HPDE6-E6E7 (cell line): Measurements from ENCODE around the gene ARAP1.
A peak's percentile ranks its signal among the peaks of the same experiment; 100 is the strongest.

Experiments
- DNase-seq: peaks from one replicate; pipeline ENCODE4 v3.0.0; 2011; ENCODE audit warnings: missing footprints; ENCODE audit errors: extremely low spot score

Gene ARAP1

DNA sequence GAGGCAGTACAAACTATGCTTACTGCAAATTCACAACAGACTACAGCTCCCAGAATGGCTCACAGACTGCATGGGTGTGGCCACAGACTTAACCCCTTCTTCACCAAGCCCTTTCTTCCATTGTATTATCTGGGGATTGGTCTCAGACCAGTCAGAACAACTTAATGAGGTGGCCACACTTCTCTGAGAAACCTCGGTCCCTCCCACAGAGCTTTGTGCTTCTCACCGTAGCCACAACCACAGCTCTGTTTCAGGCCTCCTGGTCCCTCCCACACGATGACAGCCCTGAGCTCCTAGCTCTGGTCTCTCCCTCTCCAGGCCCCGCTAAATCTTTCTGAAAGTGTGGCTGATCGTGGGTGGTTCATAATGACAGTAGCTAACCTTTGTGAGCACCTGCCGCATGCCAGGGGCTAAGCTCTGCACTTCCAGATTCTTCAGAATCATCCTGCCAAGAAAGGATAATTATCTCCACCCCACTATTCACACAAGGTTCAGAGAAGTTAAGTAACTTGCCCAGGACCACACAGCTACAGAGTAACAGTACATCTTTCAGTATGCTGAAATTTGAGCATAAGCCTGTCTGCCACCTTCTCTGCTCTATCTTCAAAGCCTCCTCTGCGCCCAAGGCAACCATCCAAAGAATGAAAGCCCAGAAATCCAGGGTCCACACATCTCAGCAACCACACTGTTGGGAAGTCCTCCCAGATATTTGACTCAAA, 83.4 kb downstream of the ARAP1 start:
- DNase-seq: no peak

DNA sequence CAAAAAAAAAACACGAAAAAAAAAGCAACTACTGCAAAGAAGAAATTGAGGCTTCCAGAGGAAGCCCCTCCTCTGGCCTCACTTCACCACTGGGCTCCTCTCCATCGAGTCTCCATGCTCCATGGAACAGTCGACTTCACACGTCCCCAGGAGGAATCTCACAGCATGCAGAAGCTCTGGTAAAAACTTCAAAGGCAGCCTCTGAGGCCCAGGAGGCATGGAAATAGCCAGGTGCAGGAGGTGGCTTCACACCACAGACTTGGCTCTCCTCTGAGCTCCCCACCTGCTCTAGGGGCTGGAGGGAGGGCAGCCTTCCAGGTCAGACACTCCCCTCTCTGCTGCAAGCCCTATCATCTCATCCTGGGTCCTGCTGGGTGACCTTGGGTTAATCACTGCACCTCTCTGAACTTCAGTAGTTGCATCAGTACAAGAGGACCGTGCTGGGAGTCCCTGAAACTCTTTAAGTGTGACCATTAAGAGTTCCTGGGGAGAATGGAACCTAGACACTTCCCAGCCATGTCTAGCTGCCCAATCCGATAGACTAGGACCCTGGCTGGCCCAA, 86.2 kb downstream of the ARAP1 start:
- no peak for DNase-seq

GRCh38 chr11:72662036-72662435, 90.2 kb downstream of the ARAP1 start:
- no peak for DNase-seq

DNA sequence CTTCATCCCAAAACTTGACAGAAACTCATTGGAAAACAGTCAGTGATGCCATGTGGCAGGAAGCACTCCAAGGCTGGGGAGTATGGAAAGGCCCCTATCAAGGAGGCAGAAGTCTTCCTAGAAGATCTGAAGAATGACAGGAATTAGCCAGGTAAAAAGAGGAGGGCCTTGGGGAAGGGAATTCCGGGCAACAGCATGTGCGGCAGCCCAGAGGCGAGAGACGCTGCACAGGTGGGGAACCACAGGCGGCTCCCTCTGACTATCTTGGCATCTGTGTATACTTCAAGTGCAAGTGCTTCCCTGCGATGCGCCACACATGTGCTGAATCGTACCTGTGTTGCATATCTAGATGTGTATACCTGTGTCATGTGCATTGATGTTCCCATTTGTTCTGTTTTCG, 90.7 kb downstream of the ARAP1 start:
- no peak for DNase-seq

- DNase-seq: no peak
Measured at GRCh38 chr11:72658989-72659640, 93.1 kb downstream of the ARAP1 start.

GRCh38 chr11:72657411-72658100, 94.7 kb downstream of the ARAP1 start:
- no peak for DNase-seq

GRCh38 chr11:72655896-72656464, 96.2 kb downstream of the ARAP1 start:
- DNase-seq: no peak

GRCh38 chr11:72655014-72655413, 97.2 kb downstream of the ARAP1 start:
- DNase-seq: no peak

DNA sequence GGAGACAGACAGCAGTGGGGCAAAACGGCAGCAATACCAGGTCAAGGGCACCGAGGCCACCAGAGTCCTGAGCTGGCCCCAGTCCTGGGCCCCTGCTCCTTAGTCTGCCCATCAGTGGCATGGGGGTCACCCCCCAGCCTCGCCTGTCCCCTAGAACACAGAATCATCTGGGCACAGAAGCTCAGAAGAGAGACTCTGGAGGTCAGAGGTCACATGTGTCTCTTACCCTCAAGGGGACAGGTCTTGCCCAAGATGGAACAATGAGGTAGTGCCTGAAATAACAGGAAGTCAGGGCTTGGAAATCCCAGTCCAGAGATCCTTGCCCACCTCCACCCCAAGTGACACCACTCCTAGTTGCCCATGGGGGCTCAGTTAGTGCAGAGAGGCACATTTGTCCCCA, 98.6 kb downstream of the ARAP1 start:
- DNase-seq: no peak

GRCh38 chr11:72652873-72653630, 99.2 kb downstream of the ARAP1 start:
- DNase-seq: no peak

GRCh38 chr11:72652133-72652532, 100.1 kb downstream of the ARAP1 start:
- DNase-seq: no peak

DNA sequence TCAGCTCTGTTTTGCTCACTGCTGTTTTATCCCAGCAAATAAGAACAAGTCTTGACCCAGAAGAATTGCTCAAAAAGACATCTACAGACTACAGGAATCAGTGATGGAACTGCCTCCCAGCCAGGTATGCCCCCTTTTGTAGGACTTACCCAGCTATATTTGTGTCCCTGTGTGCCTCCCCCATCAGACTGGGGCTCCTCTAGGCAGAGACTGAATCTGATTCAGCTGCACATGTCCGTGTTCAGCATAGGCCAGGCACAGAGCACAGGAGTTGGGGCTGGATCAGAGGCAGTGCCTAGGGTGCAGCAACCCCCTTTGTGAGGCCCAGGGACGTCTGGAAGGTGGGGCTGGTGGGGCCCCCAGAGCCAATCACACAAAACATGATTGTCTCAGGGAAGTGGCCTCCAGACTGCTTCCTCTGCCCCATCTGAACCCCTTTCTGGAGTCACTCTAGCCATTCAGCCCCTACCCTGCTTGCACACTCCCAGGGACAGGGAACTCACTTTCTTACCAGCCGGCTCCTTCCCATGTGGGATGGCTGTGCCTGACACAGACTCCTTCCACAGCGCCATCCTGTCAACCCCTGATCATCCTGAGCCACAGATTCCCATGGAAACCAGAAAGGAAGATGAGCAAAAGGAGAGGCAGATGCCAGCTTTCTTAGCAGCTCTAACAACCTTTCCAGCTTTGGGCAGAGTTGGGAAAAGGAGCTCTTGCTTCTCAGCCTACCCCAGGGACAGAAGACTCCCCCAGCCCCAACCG, 102.8 kb downstream of the ARAP1 start:
- DNase-seq: no peak

DNA sequence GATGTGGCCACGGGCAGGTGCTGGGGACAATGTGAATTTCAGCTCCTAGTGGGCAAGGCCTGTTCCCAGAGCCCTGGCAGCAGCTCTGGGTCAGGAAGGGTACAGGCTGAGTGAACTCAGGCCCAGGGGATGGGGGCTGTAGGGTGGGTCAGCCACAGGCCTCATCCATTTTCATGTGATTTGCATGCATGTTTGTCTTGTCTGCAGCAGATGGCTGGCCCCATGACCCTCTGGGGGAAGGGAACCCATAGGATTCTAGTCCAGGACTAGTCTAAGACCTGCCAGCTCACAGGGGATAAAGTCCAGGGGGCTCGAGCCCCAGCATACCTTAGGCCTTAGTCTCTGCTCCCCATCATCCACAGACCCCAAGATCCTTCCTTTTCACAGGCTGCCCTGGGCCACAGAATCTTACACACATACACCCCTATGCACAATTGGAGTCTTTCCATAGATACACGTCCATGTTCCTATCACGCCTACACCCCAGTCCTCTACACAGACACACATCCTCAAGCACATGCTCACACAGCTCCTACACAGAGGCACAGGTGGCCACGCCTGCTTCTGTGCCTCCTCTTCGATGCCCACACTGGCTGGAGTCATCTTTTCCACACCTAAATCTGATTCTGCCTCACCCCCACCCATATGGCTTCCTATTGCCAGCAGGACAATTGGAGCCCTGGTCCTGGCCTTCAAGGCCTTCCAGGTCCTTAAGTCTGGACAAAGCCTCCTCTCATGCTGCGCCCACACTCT, 103.6 kb downstream of the ARAP1 start:
- DNase-seq: no peak

DNA sequence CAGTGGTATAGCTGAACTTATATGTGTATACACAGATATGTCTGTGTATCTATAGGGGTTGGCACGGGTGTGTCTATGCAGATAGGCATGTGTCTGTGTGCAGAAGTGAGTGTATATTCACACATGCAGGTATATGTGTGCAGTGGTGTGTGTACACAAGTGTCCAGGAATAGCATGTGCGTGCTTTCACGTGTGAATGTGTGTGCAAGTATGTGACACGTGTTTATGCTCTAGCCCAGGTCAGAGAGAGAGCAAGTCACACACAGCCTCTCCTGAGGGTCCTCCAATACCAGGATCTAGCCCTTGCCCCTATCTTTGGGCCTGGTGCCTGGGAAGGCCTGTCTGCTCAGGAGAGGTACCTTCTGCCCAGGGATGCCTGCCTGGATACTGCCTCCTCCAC, 104.3 kb downstream of the ARAP1 start:
- no peak for DNase-seq

- DNase-seq: no peak
Measured at GRCh38 chr11:72646472-72646871, 105.7 kb downstream of the ARAP1 start.

DNA sequence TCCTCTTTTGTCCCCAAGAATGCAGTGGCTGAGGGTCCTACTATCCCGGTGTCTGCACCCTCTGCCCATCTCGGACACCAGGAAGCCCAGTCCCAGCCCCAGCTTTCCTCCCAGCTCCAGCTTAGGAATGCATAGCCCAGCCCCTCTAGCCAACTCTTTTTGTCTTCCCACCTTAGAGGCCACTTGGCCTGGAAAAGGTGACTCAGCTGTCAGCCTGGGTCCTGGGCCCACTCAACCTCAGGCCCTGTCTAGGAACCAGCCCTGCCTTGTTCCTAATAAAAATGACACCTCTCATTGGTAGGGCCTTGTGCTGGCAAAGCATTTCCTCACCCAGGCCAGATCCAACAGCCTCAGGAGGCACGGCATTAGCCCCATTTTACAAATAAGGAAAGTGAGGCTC, 106.2 kb downstream of the ARAP1 start:
- DNase-seq: no peak

DNA sequence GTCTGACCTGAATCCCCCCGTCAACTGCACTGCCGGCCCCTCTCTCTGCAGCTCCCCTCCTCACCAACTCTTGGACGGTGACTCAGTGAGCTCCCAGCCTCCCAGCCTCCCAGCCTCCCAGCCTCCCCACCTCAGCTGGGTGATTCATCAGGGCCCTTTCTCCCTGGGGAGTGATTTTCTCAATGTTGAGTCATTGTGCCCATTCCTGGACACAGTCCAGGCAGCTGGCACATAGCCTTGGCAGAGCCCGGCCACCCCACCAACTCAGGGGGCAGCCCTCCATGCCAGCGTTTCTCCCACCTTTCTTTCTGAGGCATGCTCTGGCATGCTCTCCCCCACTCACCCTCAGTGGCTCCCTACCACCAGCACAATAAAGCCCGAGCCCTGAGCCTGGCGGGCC, 108.7 kb downstream of the ARAP1 start:
- peak; percentile 84 for DNase-seq

GRCh38 chr11:72642884-72643522, 109.2 kb downstream of the ARAP1 start:
- DNase-seq: peak; percentile 76

DNA sequence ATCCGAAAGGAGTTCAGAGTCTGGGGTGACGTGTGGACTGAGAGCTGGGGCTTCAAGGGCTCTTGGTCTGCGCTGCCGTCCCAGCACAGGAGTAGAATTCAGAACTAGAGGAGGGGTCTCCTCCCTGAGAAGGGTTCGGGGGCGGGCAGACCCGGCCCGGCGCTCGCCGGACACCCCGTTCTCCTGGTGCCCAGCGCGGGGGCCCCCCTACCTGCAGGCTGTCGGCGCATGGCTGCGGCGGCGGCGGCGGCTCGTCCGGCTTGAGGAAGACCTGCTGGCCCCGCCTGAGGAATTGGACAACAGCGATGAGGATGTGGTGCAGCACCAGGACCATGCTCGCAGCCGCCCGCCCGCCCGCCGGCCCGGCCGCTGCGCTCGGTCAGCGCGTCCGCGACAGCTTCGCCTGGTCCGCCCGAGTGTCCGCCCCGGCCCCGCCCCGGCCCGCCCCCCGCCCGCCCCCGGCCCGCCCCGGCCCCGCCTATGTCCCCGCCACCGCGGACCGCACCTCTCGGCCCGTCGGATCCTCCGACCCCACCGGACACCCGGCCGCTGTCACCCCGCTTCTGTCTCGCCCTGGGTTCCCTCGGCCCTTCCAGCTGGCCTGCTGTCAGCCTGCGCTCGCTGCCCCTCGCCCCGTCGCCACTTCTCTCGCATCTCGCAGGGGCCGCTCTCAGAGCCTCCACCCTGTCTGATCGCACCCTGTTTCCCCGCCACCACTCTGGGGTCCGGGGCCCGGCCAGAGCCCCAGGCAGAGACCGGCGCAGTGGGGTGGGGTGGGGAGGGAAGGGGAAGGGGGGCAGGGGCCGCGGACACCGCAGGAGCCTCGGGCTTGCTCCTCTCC, 109.9 kb downstream of the ARAP1 start:
- peak; percentile 33 for DNase-seq
